MM.1S (cell line): ENCODE measurements around the gene WNT2.

ENCODE experiments used
- DNase-seq: peaks from one replicate; pipeline ENCODE4 v3.0.0-alpha.2; 2015
- H2AFZ ChIP-seq: fragments of 300-600 bp; sonication (generic); 2 replicates; pipeline ENCODE4 v1.6.0; 2016; ENCODE audit warnings: antibody characterized with exemption, low read length
- H3F3A ChIP-seq: fragments of 300-600 bp; sonication (generic); 2 replicates; pipeline ENCODE4 v1.6.1; 2016; ENCODE audit warnings: mild to moderate bottlenecking, antibody characterized with exemption, low read length, moderate library complexity, mixed read lengths; ENCODE audit not compliant: insufficient read depth
- H3K27ac ChIP-seq: fragments of 300-600 bp; sonication (generic); 2 replicates; pipeline ENCODE4 v1.5.1; 2016; ENCODE audit warnings: mild to moderate bottlenecking, low read length
- H3K27me3 ChIP-seq: fragments of 300-600 bp; sonication (generic); replicated peaks from 2 replicates; pipeline ENCODE4 v1.6.0; 2016; ENCODE audit warnings: low read length; ENCODE audit not compliant: insufficient read depth
- H3K36me3 ChIP-seq: fragments of 300-600 bp; sonication (generic); replicated peaks from 2 replicates; pipeline ENCODE4 v1.6.1; 2016; ENCODE audit warnings: mild to moderate bottlenecking, low read length, mixed read lengths; ENCODE audit not compliant: insufficient read depth
- H3K4me1 ChIP-seq: fragments of 300-600 bp; sonication (generic); 2 replicates; pipeline ENCODE4 v1.6.1; 2016; ENCODE audit warnings: low read length, mixed read lengths
- H3K4me2 ChIP-seq: fragments of 300-600 bp; sonication (generic); 2 replicates; pipeline ENCODE4 v1.6.0; 2016; ENCODE audit warnings: low read depth, low read length
- H3K4me3 ChIP-seq: fragments of 300-600 bp; sonication (generic); 2 replicates; pipeline ENCODE4 v1.5.1; 2016; ENCODE audit warnings: low read length, mixed read lengths
- H3K79me2 ChIP-seq: fragments of 300-600 bp; sonication (generic); 2 replicates; pipeline ENCODE4 v1.6.1; 2016; ENCODE audit warnings: mixed run types, low read length, mixed read lengths
- H3K9ac ChIP-seq: fragments of 300-600 bp; sonication (generic); 2 replicates; pipeline ENCODE4 v1.6.1; 2016; ENCODE audit warnings: low read length, mixed read lengths
- H3K9me2 ChIP-seq: fragments of 300-600 bp; sonication (generic); replicated peaks from 2 replicates; pipeline ENCODE4 v1.6.1; 2016; ENCODE audit warnings: mild to moderate bottlenecking, low read length, mixed read lengths; ENCODE audit not compliant: insufficient read depth
- H3K9me3 ChIP-seq: fragments of 300-600 bp; sonication (generic); replicated peaks from 2 replicates; pipeline ENCODE4 v1.6.1; 2016; ENCODE audit warnings: mild to moderate bottlenecking, low read length, mixed read lengths; ENCODE audit not compliant: insufficient read depth
- H4K20me1 ChIP-seq: fragments of 300-600 bp; sonication (generic); 2 replicates; pipeline ENCODE4 v1.6.1; 2016; ENCODE audit warnings: mild to moderate bottlenecking, low read length, moderate library complexity, mixed read lengths; ENCODE audit not compliant: insufficient read depth
- CTCF ChIP-seq: fragments of 300-600 bp; sonication (generic); IDR thresholded peaks from 2 replicates; pipeline ENCODE4 v1.5.1; 2016; ENCODE audit warnings: antibody characterized with exemption, low read length, mixed read lengths
- EZH2 ChIP-seq: fragments of 300-600 bp; sonication (generic); optimal IDR thresholded peaks from 2 replicates; pipeline ENCODE3; 2017; ENCODE audit warnings: low read depth, mild to moderate bottlenecking, antibody characterized with exemption, low read length, mixed read lengths
- EZH2phosphoT487 ChIP-seq: fragments of 300-600 bp; sonication (generic); IDR thresholded peaks from 2 replicates; pipeline ENCODE4 v1.6.1; 2018; ENCODE audit warnings: antibody characterized with exemption, low read length

WNT2 gene

GRCh38 chr7:117237646-117238045 lies 85.2 kb downstream of the WNT2 start:
- no peak for DNase-seq
- Histone ChIP-seq H3K9me2 (no peaks in the 10 kb centered on the region), H3F3A (no peaks in the 10 kb centered on the region), H4K20me1 (no peaks in the 10 kb centered on the region), H3K27me3 (no peaks in the 10 kb centered on the region), H3K9me3 (no peaks in the 10 kb centered on the region), H3K27ac (no peak overlapping the region), H3K4me3 (no peak overlapping the region), H3K36me3 (no peaks in the 10 kb centered on the region), H3K4me2 (no peak overlapping the region), H3K79me2 (no peaks in the 10 kb centered on the region), H3K9ac (no peak overlapping the region), H2AFZ (no peak overlapping the region), H3K4me1 (no peaks in the 10 kb centered on the region)
- TF ChIP-seq CTCF (no peak), EZH2 (no peak), EZH2phosphoT487 (no peak)

- Histone ChIP-seq H3K79me2 (no peaks in the 10 kb centered on the region), H2AFZ (no peak overlapping the region), H3K9me2 (no peaks in the 10 kb centered on the region), H4K20me1 (no peaks in the 10 kb centered on the region), H3K27ac (no peak overlapping the region), H3K36me3 (no peaks in the 10 kb centered on the region), H3K9me3 (no peaks in the 10 kb centered on the region), H3K4me1 (no peaks in the 10 kb centered on the region), H3K4me2 (no peak overlapping the region), H3K4me3 (no peak overlapping the region), H3F3A (no peaks in the 10 kb centered on the region), H3K9ac (no peak overlapping the region), H3K27me3 (no peaks in the 10 kb centered on the region)
- TF ChIP-seq EZH2phosphoT487 (no peak), CTCF (no peak), EZH2 (no peak)
- no peak for DNase-seq
Observed at GRCh38 chr7:117231047-117231359, 91.9 kb downstream of the WNT2 start.

- H3K9me3 ChIP-seq, result no peaks in the 10 kb centered on the region
- no peaks in the 10 kb centered on the region for H4K20me1 ChIP-seq
- H3K4me3 ChIP-seq, result no peak overlapping the region
- H3K36me3 ChIP-seq, result no peaks in the 10 kb centered on the region
- no peaks in the 10 kb centered on the region for H3K27me3 ChIP-seq
- no peak for DNase-seq
- no peak overlapping the region for H2AFZ ChIP-seq
- H3F3A ChIP-seq, result no peaks in the 10 kb centered on the region
- no peak overlapping the region for H3K27ac ChIP-seq
- H3K4me1 ChIP-seq, result no peaks in the 10 kb centered on the region
- no peaks in the 10 kb centered on the region for H3K79me2 ChIP-seq
- H3K9ac ChIP-seq, result no peak overlapping the region
- no peaks in the 10 kb centered on the region for H3K9me2 ChIP-seq
- TF ChIP-seq EZH2 (no peak), EZH2phosphoT487 (no peak), CTCF (no peak)
- H3K4me2 ChIP-seq, result no peak overlapping the region
Observed at GRCh38 chr7:117230276-117231046, 92.4 kb downstream of the WNT2 start.
